SJSA1 (cell line): Measurements from ENCODE around the gene BPHL. TPM values are rescaled to one million over a fixed set of nuclear protein-coding genes. Genes with fewer than 3 reads are reported as not detected.
A peak's percentile ranks its signal among the peaks of the same experiment; 100 is the strongest.
"Not testable (repeated sequence)": the region's sequence is repeated elsewhere in the genome, so short reads cannot be mapped to it uniquely, and the experiment has no call there.

ENCODE experiments used
- DNase-seq, 2 experiments: peaks; one replicate each; pipeline ENCODE4 v3.0.0-alpha.2; 2015 to 2020; ENCODE audit warnings: low spot score in 2 of 2, low read depth in 1 of 2
- H3K27ac ChIP-seq: fragments of 250-450 bp; sonication (Bioruptor Pico); 2 replicates; pipeline ENCODE4 v1.5.1; 2020; ENCODE audit warnings: mild to moderate bottlenecking, moderate library complexity
- H3K27me3 ChIP-seq: fragments of 250-450 bp; sonication (Bioruptor Pico); replicated peaks from 2 replicates; pipeline ENCODE4 v1.5.1; 2020; ENCODE audit warnings: mild to moderate bottlenecking, moderate library complexity
- H3K36me3 ChIP-seq: fragments of 250-450 bp; sonication (Bioruptor Pico); 2 replicates; pipeline ENCODE4 v1.5.1; 2020; ENCODE audit warnings: mild to moderate bottlenecking
- H3K4me1 ChIP-seq: fragments of 250-450 bp; sonication (Bioruptor Pico); replicated peaks from 2 replicates; pipeline ENCODE4 v1.6.1; 2021; ENCODE audit warnings: mild to moderate bottlenecking
- H3K4me3 ChIP-seq: fragments of 250-450 bp; sonication (Bioruptor Pico); 2 replicates; pipeline ENCODE4 v1.5.1; 2020; ENCODE audit warnings: mild to moderate bottlenecking
- H3K9me3 ChIP-seq: fragments of 250-450 bp; sonication (Bioruptor Pico); replicated peaks from 2 replicates; pipeline ENCODE4 v1.5.1; 2020; ENCODE audit warnings: mild to moderate bottlenecking
- total RNA-seq: library from RNA; depleted of rRNA; stranded (reverse); fragments of >200 nt; shearing (Covaris generic); gene quantifications from 2 replicates; pipeline ENCODE4 v1.2.3, GENCODE V29; 2014

The BPHL gene
- total RNA-seq, 1 experiment from 2014 or later, result 16.8 TPM

DNA sequence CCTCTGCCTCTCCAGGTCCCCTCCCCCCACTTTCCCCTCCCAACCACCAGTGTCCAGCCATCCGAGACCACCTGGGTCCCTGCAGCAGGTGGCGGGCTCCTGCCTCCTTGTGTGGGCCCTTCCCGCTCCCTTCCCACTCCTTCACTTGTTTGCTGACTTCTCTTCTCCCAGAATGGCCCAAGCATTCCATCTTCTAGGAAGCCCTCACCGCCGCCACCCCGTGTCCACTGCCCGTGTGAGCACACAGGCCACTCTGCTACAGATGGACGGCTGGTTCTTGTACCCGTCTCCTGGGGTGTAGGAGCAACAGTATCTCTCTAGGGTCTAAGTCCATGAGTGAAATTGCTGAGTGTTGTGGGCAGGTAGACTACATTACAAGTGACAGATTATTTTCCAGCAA lies 15.0 kb downstream of the BPHL start:
- Histone ChIP-seq H3K4me3 (no peak overlapping the region), H3K9me3 (no peaks in the 10 kb centered on the region), H3K27ac (no peak overlapping the region)

DNA sequence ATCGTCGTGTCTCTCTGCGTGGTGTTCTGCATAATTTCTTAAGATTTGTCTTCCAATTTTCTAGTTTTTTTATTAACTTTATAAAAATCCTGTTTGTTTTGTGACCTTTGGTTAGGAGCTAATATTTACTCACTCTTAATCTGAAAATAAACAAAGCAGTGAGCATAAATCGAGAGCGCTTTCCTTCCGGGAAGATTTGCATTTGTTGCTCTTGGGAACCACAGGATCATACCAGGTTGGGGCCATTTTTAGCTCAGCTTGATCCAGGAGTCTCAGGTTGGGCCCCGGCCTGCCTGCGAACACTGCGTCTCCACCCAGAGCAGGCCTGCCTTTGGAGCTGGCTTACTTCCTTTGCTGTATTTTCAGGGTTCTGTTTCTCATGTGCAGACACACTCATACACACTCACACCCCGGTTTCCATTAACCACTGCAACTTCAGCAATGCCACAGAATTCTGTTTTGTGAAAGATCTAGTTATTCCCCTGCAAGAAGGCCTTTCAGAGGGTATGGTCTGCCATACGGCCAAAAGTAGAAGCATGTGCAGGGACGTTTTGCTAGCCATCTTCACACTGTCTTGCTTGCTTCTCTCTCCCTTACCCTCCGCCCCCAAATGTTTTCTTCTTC lies 17.3 kb downstream of the BPHL start:
- Histone ChIP-seq H3K27me3 (no peaks in the 10 kb centered on the region), H3K27ac (no peak overlapping the region), H3K4me1 (peaks cover 27% of the 10 kb centered on the region), H3K36me3 (peaks cover 31% of the 10 kb centered on the region), H3K9me3 (no peaks in the 10 kb centered on the region), H3K4me3 (no peak overlapping the region)
- DNase-seq, result no peak

More for the DNA sequence above, 15.0 kb downstream of the BPHL start:
- peaks cover 28% of the 10 kb centered on the region for H3K36me3 ChIP-seq
- H3K4me1 ChIP-seq, result peaks cover 13% of the 10 kb centered on the region
- H3K27me3 ChIP-seq, result no peaks in the 10 kb centered on the region
- no peak for DNase-seq

DNA sequence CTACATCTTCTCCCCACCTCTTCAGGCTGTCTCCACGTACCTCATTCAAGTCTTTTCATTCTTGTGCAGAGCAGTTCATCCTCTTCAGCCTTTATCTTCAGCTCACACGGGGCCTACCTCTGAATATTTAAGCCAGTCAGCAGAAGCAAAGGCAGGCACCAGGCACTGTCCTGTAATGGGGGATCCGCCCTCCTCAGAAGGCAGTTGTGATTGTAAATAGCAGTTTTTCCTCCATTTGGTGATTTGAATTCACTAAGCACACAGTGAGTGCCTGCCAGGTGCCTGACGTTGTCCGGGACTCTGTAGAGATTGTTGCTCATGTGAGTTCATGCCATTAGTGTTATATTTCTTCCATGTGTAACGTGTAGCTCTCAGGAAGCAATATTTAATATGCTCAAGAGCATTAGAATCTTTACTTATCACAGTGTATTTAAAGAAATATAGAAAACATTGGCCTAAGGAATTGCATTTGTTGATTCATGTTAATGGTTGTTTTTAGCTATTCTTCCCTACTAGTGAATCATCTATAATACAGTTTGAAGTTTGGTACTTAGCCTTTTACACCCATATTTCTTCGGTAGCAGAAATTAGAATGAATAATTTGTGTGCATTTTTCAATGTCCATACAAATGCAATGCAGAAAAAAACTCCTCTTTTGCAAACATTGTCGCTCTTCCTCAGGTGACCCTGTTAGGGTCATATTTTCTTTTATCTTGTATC lies 17.9 kb downstream of the BPHL start:
- peaks cover 27% of the 10 kb centered on the region for H3K4me1 ChIP-seq
- H3K9me3 ChIP-seq, result no peaks in the 10 kb centered on the region
- H3K27ac ChIP-seq, result no peak overlapping the region
- peaks cover 31% of the 10 kb centered on the region for H3K36me3 ChIP-seq
- no peaks in the 10 kb centered on the region for H3K27me3 ChIP-seq
- DNase-seq, result no peak
- H3K4me3 ChIP-seq, result no peak overlapping the region

DNA sequence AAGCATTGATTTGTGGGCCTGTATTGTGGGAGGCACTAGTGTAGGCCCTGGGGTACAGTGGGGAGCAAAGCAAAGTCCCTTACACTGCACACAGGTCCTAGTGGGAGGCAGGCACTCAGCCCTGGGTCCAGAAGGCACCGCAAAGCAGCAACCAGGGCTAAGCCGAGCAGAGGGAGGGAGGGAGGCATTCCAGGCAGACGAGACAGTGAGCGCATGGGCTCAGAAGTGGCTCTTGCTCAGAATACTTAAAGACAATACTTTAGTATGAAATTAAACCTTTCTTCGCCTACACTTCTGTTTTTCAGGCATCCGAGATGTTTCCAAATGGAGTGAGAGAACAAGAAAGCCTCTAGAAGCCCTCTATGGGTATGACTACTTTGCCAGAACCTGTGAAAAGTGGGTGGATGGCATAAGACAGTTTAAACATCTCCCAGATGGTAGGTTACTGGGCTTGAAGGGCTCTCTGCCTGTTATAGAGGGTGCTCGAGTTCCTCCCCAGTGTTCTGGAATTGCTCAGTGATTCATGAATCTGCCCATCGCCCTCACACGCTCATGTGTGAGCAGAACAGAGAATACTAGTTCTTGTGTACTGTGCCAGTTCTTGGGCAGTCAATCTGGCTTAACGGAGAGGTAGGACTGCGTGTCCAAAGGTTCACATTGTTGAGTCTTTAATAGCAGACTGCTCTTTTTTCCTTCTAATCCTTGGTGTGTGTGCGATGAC lies 18.7 kb downstream of the BPHL start:
- no peak for DNase-seq
- no peak overlapping the region for H3K4me3 ChIP-seq
- H3K9me3 ChIP-seq, result no peaks in the 10 kb centered on the region
- H3K27ac ChIP-seq, result peak overlapping the region; percentile 17; the same call in 1 of the 2 replicates
- peaks cover 27% of the 10 kb centered on the region for H3K4me1 ChIP-seq
- no peaks in the 10 kb centered on the region for H3K27me3 ChIP-seq
- H3K36me3 ChIP-seq, result peaks cover 31% of the 10 kb centered on the region

DNA sequence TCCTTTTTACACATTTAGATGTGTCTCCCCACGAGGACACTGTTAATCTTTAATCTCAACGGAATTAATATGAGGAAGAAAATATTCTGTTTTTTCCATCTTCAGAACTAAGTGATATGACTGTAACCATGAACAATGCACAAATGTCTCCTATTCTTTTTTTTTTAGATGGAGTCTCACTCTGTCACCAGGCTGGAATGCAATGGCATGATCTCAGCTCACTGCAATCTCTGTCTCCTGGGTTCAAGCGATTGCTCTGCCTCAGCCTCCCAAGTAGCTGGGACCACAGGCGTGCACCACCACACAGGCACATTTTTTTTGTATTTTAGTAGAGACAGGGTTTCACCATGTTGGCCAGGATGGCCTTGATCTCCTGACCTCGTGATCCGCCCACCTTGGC lies 19.4 kb downstream of the BPHL start:
- H3K27ac ChIP-seq, result peak overlapping the region; percentile 22; the same call in 1 of the 2 replicates

DNA sequence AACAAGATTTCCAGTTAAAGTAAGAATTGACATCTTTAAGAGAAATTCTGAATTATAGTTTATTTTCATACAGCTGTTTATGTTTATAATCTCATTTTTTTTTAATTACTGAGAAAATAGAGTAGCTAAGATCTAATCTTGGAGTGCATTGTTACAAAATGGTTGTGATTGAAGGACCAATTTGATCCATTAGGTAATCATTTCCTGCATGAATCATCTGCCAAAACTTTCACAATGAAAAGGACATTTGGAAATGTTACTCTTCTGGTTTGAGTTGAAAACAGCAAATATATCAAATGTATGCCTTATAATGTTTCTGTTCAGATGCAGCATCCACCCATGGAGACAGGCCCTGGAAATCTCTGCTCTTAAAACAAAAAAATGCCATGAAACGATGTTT lies 19.8 kb downstream of the BPHL start:
- no peak for DNase-seq
- Histone ChIP-seq H3K4me3 (no peak overlapping the region), H3K4me1 (peaks cover 27% of the 10 kb centered on the region), H3K36me3 (peaks cover 37% of the 10 kb centered on the region), H3K27ac (peak overlapping the region; percentile 22), H3K9me3 (no peaks in the 10 kb centered on the region), H3K27me3 (no peaks in the 10 kb centered on the region)

More for the DNA sequence above, 19.4 kb downstream of the BPHL start:
- Histone ChIP-seq H3K36me3 (peaks cover 35% of the 10 kb centered on the region), H3K4me1 (peaks cover 27% of the 10 kb centered on the region)
- H3K27me3 ChIP-seq, DNase-seq, H3K4me3 ChIP-seq, H3K9me3 ChIP-seq: not testable (repeated sequence)

DNA sequence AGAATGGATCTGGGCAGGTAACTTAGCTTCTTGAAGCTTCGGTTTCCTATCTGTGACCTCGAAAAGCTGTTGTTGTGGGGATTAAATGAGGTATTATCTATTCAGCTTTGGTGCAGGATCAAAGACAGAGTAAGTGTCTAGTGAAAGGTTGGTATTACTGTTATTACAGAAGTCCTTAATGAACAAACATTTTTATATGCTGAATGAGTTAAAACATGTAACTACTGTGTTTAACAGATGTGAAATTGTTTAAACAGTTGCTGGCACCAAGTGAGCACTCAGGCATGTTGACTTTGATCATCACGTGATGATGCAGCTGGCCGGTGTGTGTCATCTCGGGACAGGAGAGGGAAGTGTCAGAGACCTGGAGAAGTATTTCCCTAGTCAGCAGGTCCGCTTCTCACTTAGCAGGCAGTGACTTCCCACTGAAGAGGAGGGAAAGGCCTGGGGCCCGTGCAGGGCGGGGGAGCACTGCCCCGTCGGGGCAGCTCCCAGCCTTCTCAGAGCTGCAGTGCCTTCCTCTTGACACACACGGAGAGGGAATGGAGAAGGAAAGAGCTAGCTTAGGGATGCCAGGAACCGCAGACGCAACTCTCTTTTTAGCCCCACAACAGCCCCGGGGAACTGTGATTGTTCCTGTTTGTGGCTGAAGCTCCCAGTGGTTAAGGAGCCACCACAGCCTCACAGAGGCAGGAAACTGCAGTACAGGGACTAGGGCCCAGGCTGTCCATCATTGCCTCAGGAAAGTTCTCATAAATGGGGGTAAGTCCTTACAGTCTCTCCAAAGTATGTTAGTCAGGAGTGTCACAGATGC lies 20.8 kb downstream of the BPHL start:
- Histone ChIP-seq H3K9me3 (no peaks in the 10 kb centered on the region), H3K4me3 (no peak overlapping the region), H3K4me1 (peaks cover 27% of the 10 kb centered on the region), H3K27ac (no peak overlapping the region), H3K36me3 (peaks cover 39% of the 10 kb centered on the region), H3K27me3 (no peaks in the 10 kb centered on the region)
- DNase-seq, result no peak

DNA sequence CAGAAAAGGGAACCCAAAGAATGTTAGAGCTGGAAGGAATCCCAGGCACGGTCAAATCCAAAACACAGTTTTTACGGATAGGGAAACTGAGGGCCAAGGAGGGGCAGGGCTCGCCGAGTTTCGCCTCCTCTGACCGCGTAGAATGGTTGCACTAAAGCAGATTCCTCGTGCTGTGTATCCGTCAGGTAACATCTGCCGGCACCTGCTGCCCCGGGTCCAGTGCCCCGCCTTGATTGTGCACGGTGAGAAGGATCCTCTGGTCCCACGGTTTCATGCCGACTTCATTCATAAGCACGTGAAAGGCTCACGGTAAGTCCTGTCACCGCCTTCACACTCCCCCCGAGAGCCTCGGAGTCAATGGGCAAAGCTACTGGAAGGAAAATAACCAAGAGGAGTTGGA lies 21.7 kb downstream of the BPHL start:
- DNase-seq, result no peak
- no peak overlapping the region for H3K27ac ChIP-seq
- H3K36me3 ChIP-seq, result peaks cover 39% of the 10 kb centered on the region
- H3K9me3 ChIP-seq, result no peaks in the 10 kb centered on the region
- peaks cover 27% of the 10 kb centered on the region for H3K4me1 ChIP-seq
- H3K27me3 ChIP-seq, result no peaks in the 10 kb centered on the region
- no peak overlapping the region for H3K4me3 ChIP-seq

DNA sequence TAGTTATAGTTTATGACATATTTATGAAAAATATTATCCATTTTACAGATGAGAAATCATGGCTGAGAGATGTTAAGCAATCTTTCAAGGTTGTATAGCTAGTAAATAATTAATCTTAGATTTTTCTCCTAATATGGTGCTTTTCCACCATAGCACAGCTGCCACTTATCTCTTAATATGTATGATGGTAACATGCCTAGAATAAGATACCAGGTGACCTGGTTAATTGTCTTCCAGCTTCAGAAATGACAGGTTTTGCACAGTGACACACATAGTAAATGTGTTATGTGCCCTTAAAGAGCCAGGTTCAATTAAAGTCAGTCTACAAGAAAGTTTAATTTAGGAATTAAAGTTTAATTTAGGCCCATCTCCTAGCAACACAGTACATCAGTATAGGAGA lies 24.0 kb downstream of the BPHL start:
- Histone ChIP-seq H3K4me1 (peaks cover 20% of the 10 kb centered on the region), H3K4me3 (no peak overlapping the region), H3K27me3 (no peaks in the 10 kb centered on the region), H3K27ac (no peak overlapping the region), H3K9me3 (no peaks in the 10 kb centered on the region), H3K36me3 (peaks cover 32% of the 10 kb centered on the region)
- no peak for DNase-seq

DNA sequence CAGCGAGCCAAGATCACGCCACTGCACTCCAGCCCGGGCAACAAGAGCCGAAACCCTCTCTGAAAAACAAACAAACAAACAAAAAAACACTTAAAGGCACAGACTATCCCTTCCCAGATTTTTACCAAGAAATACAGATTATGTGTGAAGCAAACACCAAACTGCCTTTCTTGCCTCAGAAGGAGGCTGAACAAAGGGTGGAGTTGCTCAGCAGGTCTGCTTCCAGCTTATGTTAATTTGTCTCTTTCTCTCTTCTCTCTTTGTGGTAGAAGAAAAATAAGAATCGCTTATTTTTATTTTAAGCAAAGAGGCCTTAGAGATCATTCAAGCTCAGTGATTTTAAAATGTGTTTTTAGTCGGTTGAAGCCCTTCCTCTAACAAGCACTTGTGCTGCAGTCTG lies 24.6 kb downstream of the BPHL start:
- no peak overlapping the region for H3K27ac ChIP-seq
- DNase-seq, result no peak
- no peak overlapping the region for H3K4me3 ChIP-seq
- H3K36me3 ChIP-seq, result peaks cover 30% of the 10 kb centered on the region
- no peaks in the 10 kb centered on the region for H3K9me3 ChIP-seq
- H3K4me1 ChIP-seq, result peaks cover 18% of the 10 kb centered on the region
- H3K27me3 ChIP-seq, result no peaks in the 10 kb centered on the region

DNA sequence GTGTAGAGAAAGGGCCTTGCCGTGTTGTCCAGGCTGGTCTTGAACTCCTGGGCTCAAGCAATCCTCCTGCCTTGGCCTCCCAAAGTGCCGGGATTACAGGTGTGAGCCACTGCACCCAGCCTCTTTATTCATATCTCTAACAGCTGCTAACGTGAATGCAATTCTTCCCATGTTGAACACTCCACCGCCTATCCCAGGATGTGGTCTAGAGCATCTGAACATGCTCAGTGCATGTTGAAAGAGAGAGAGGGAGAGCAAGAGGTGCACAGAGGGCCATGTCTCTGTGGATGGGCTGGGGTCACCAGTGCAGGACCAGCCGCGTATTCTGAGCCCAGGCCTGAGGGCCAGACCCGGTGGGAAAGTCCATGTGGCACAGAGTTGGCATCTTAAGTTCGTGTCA lies 26.1 kb downstream of the BPHL start:
- DNase-seq, result no peak
- H3K36me3 ChIP-seq, result peaks cover 22% of the 10 kb centered on the region
- no peak overlapping the region for H3K4me3 ChIP-seq
- no peak overlapping the region for H3K27ac ChIP-seq
- H3K27me3 ChIP-seq, result no peaks in the 10 kb centered on the region
- peaks cover 3% of the 10 kb centered on the region for H3K4me1 ChIP-seq
- H3K9me3 ChIP-seq, result no peaks in the 10 kb centered on the region

DNA sequence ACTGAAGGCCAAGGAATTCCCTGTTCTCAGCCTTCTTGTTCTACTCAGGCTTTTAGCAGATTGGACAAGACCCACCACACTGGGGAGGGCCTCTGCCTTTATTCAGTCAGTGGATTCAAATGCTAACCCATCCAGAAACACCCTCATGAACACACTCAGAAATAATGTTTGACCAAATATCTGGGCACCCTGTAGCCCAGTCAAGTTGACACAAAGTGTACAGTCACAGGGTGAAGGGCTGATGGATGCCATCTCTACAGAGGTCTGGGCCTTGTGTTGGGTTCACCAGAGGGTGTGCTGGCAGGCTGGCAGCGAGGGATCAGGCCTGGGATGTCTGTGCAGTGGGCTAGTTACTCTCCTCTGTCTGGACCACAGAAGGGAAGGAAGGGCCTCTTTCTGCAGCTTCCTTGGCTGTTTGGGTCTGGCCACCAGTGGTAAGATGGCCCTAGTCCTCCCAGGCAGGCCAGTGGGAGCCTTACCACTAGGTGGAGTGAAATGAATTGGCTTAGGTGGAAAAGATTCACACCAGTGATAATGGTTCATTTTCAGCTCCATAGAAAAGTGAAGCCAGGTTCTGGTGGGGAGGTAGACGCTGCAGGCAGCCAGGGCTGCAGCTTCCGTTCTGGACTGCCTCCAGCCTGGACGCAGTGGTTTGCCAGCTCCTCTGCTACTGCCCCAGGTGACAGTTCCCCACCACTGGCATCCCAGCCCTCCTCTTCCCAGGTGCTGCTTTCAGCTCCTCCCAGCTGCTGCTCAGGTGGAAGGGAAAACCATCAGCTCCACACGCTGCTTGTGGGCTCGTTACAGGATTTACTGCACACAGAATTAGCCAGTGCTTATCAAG lies 29.6 kb downstream of the BPHL start:
- Histone ChIP-seq H3K27me3 (no peaks in the 10 kb centered on the region), H3K9me3 (no peaks in the 10 kb centered on the region)

DNA sequence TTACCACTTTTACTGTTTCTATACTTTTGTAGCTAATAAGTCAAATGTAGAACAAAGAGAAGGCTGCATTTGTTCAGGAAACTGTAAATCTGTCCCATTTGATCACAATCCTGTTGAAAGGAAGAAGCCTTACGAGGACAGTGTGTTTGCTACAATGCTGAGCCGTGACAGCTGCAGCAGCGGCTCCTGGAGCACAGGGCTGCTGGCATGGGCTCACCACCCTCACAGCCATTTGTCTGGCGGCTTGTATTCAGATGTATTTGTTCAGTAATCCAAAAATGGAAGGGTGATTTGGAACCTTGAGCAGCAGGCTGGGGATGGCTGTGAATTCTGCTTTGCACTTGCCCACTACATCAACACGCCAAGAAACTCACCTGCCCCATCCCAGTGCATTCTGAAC lies 33.2 kb downstream of the BPHL start:
- H3K27ac ChIP-seq, result no peak overlapping the region
- H3K36me3 ChIP-seq, result peaks cover 44% of the 10 kb centered on the region
- no peaks in the 10 kb centered on the region; the same call in 1 of the 2 replicates for H3K4me1 ChIP-seq
- no peaks in the 10 kb centered on the region for H3K27me3 ChIP-seq
- no peak overlapping the region for H3K4me3 ChIP-seq
- no peak for DNase-seq
- no peaks in the 10 kb centered on the region for H3K9me3 ChIP-seq

More for the DNA sequence above, 29.6 kb downstream of the BPHL start:
- no peak overlapping the region for H3K27ac ChIP-seq
- H3K4me3 ChIP-seq, result no peak overlapping the region
- peaks cover 29% of the 10 kb centered on the region for H3K36me3 ChIP-seq
- H3K4me1 ChIP-seq, result no peaks in the 10 kb centered on the region
- DNase-seq, result no peak
